ENCODE data around the gene EMX2.

The EMX2 gene

DNA sequence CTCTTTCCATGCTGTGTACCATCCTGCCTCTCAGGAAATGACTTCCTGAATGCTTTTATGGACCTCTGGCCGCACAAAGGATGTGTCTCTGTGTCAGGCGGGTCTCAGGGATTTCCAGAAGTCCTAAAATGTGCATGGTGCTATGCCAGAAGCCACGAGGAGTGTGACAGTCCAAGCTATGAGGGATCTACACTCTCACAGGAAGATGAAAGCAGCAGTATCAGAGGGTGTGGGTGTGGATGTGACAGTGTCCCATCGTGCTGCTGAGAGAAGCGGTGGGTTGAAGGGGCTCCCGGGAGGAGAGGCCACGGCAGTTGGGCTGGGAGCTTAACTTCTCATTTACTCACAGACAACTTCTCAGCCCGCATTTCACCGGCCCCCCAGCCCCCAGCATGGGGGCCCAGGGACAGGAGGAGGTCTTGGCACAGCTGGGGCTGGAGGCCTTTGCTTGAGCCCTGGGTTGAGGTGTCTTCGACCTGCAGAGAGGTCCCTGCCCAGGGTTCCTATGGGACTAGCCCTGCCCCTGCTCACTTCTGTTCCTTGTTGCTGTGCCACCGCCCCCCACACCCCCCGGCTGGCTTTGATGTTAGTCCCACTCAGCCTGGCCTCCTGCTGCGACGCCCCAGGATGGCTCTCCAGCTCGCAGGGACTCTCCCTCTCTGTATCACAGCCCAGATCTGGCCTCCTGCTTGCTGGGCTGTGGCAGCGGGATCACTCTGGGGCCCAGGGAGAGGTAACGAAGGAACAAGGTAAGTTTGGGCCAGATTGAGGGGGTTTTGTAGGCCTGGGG is 30.8 kb upstream of the EMX2 start:
- WGBS (ENCODE audit: insufficient coverage), result 67% methylated on average over 12 of the region's 17 CpGs
- POLR2A ChIA-PET, result interaction anchor here (0.6 kb wide), 1 partner anchor 593 kb away, joined by 3 read pairs; no protein-coding TSS in a partner anchor
- CTCF ChIA-PET, result no interaction called here

DNA sequence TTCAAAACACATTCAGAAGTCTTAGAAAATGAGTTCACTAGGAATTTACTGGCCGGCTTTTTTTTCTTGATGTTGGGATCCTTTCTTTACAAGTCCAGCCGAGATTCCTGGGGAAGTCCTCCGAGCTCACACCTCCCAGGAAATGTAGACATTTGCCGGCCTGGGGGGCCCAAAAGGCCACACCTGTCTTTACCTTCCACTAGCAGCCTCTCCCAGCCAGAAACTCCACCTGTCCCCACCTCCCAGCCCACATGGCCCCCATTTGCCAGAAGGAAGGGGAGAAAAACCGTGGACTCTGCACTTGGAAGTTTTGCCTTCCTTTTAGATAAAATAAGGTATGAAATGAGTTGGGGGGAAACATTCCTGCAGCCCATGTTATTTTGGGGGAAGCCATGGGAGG is 27.6 kb upstream of the EMX2 start:
- DNase-seq, result no peak
- whole genome bisulfite sequencing (ENCODE audit: insufficient coverage), result 89% methylated on average over 4 of the region's 5 CpGs
- H3K4me1 ChIP-seq (ENCODE audit: control extremely low read depth in 1 of 4, control insufficient read depth in 4 of 4, insufficient read depth in 4 of 4, low read length in 3 of 4), result no peaks in the 10 kb centered on the region
- H3K36me3 ChIP-seq (ENCODE audit: control insufficient read depth in 4 of 4, insufficient read depth in 4 of 4, low read length in 3 of 4), result no peaks in the 10 kb centered on the region
- peaks cover 0 to 1% (median 0%) of the 10 kb centered on the region in 5 experiments for H3K9me3 ChIP-seq (ENCODE audit: control extremely low read depth in 1 of 5, control insufficient read depth in 4 of 5, insufficient read depth in 2 of 5, low read depth in 1 of 5, low read length in 4 of 5)
- H3K27ac ChIP-seq (ENCODE audit: insufficient read depth in 1 of 2, low read depth in 1 of 2, low read length in 2 of 2, poor library complexity in 1 of 2, severe bottlenecking in 2 of 2), result no peak overlapping the region
- peaks cover 12 to 51% (median 18%) of the 10 kb centered on the region in 5 experiments for H3K27me3 ChIP-seq (replicated peaks in 2 of 5; ENCODE audit: control insufficient read depth in 4 of 5, insufficient read depth in 5 of 5, low read length in 4 of 5)
- POLR2A ChIA-PET, result no interaction called here
- CTCF ChIA-PET, result no interaction called here
- H3K4me3 ChIP-seq (ENCODE audit: control insufficient read depth in 1 of 7, extremely low read depth in 1 of 7, insufficient read depth in 4 of 7, low read depth in 2 of 7, low read length in 6 of 7), result no peak overlapping the region

More for the DNA sequence above, 30.8 kb upstream of the EMX2 start:
- DNase-seq, result no peak
- peaks cover 0 to 2% (median 0%) of the 10 kb centered on the region in 5 experiments for H3K9me3 ChIP-seq (ENCODE audit: control extremely low read depth in 1 of 5, control insufficient read depth in 4 of 5, insufficient read depth in 2 of 5, low read depth in 1 of 5, low read length in 4 of 5)
- no peaks in the 10 kb centered on the region for H3K36me3 ChIP-seq (ENCODE audit: control insufficient read depth in 4 of 4, insufficient read depth in 4 of 4, low read length in 3 of 4)
- peaks cover 4 to 38% (median 9%) of the 10 kb centered on the region in 5 experiments for H3K27me3 ChIP-seq (replicated peaks in 2 of 5; ENCODE audit: control insufficient read depth in 4 of 5, insufficient read depth in 5 of 5, low read length in 4 of 5)
- no peak overlapping the region for H3K4me3 ChIP-seq (ENCODE audit: control insufficient read depth in 1 of 7, extremely low read depth in 1 of 7, insufficient read depth in 4 of 7, low read depth in 2 of 7, low read length in 6 of 7)
- no peaks in the 10 kb centered on the region for H3K4me1 ChIP-seq (ENCODE audit: control extremely low read depth in 1 of 4, control insufficient read depth in 4 of 4, insufficient read depth in 4 of 4, low read length in 3 of 4)
- no peak overlapping the region for H3K27ac ChIP-seq (ENCODE audit: insufficient read depth in 1 of 2, low read depth in 1 of 2, low read length in 2 of 2, poor library complexity in 1 of 2, severe bottlenecking in 2 of 2)

DNA sequence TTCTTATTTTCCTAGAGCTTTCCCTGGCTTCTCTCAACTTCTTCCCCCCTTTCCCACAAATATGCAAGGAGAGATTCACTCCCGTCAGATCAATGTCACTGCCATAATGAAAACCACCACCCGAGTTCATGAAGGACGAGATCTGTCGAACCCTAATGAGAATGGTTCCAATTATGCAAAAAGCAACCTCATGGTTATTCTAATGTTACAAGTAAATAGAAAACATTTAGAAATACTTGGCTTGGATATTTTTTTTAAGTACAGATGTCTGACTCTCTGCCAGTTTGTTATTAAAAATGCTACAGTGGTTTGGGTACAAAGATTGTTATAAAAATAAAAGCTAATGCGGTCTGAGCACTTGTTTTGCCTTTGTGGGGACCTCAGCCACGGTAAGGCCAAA is 25.9 kb upstream of the EMX2 start:
- Histone ChIP-seq H3K27me3 (replicated peaks in 2 of 5; ENCODE audit: control insufficient read depth in 4 of 5, insufficient read depth in 5 of 5, low read length in 4 of 5) (peaks cover 11 to 59% (median 21%) of the 10 kb centered on the region in 5 experiments), H3K27ac (ENCODE audit: insufficient read depth in 1 of 2, low read depth in 1 of 2, low read length in 2 of 2, poor library complexity in 1 of 2, severe bottlenecking in 2 of 2) (no peak overlapping the region), H3K4me1 (ENCODE audit: control extremely low read depth in 1 of 4, control insufficient read depth in 4 of 4, insufficient read depth in 4 of 4, low read length in 3 of 4) (no peaks in the 10 kb centered on the region), H3K36me3 (ENCODE audit: control insufficient read depth in 4 of 4, insufficient read depth in 4 of 4, low read length in 3 of 4) (no peaks in the 10 kb centered on the region), H3K4me3 (ENCODE audit: control insufficient read depth in 1 of 7, extremely low read depth in 1 of 7, insufficient read depth in 4 of 7, low read depth in 2 of 7, low read length in 6 of 7) (no peak overlapping the region), H3K9me3 (ENCODE audit: control extremely low read depth in 1 of 5, control insufficient read depth in 4 of 5, insufficient read depth in 2 of 5, low read depth in 1 of 5, low read length in 4 of 5) (peaks cover 0 to 1% (median 0%) of the 10 kb centered on the region in 5 experiments)
- ChIA-PET CTCF (interaction anchor here (0.7 kb wide), 1 partner anchor 93 kb away, joined by 6 read pairs; no protein-coding TSS in a partner anchor), POLR2A (no interaction called here)
- no peak for DNase-seq
- WGBS (ENCODE audit: insufficient coverage), result 100% methylated on average over 1 of the region's 6 CpGs

DNA sequence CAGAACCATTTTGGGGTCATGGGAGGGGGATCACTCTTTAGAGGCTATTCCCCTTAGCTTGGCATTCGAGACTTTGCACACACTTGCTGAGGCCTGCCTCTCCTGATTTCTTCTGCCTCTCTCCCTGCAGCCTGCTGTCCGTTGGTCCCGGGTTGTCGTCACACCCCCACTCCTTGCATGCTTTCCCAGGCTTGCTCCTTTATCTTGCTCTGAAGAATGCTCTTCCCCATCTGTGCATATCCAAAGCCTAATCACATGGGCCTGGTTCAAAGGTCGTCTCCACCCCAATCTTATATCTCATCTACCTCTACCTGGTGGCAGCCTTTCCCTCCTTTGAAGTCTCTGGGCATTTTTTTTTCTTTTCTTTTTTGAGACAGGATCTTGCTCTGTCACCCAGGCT is 24.3 kb upstream of the EMX2 start:
- WGBS (ENCODE audit: insufficient coverage), result 70% methylated on average over 5 of the region's 5 CpGs
- Histone ChIP-seq H3K27ac (ENCODE audit: insufficient read depth in 1 of 2, low read depth in 1 of 2, low read length in 2 of 2, poor library complexity in 1 of 2, severe bottlenecking in 2 of 2) (no peak overlapping the region), H3K27me3 (replicated peaks in 2 of 5; ENCODE audit: control insufficient read depth in 4 of 5, insufficient read depth in 5 of 5, low read length in 4 of 5) (peaks cover 9 to 67% (median 24%) of the 10 kb centered on the region in 5 experiments), H3K4me3 (ENCODE audit: control insufficient read depth in 1 of 7, extremely low read depth in 1 of 7, insufficient read depth in 4 of 7, low read depth in 2 of 7, low read length in 6 of 7) (no peak overlapping the region), H3K4me1 (ENCODE audit: control extremely low read depth in 1 of 4, control insufficient read depth in 4 of 4, insufficient read depth in 4 of 4, low read length in 3 of 4) (no peaks in the 10 kb centered on the region), H3K9me3 (ENCODE audit: control extremely low read depth in 1 of 5, control insufficient read depth in 4 of 5, insufficient read depth in 2 of 5, low read depth in 1 of 5, low read length in 4 of 5) (peaks cover 0 to 1% (median 0%) of the 10 kb centered on the region in 5 experiments), H3K36me3 (ENCODE audit: control insufficient read depth in 4 of 4, insufficient read depth in 4 of 4, low read length in 3 of 4) (no peaks in the 10 kb centered on the region)
- no peak for DNase-seq
- ChIA-PET POLR2A (no interaction called here), CTCF (no interaction called here)

DNA sequence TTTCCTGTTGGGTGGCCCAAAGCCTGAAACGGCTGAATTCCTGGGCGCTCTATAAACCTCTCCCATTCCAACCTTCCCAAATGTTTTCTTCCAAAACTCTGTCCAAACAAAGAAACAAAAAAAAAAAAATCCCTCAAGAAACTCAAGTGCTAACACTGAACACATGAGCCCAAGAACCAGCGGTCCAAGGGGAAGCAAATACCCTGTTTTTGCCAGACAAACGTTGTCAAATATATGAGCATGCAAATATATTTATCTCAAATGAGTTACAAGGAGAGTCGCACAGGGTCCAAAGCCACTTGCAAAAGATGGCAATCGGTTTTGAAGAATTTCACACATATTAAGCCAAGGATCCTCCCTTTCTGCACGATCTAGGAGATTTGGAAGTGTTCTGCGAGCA is 23.3 kb upstream of the EMX2 start:
- POLR2A ChIA-PET, result no interaction called here
- no peak for DNase-seq
- 86% methylated on average over 6 of the region's 8 CpGs for WGBS (ENCODE audit: insufficient coverage)
- H3K27ac ChIP-seq (ENCODE audit: insufficient read depth in 1 of 2, low read depth in 1 of 2, low read length in 2 of 2, poor library complexity in 1 of 2, severe bottlenecking in 2 of 2), result no peak overlapping the region
- CTCF ChIA-PET, result no interaction called here
- no peaks in the 10 kb centered on the region for H3K36me3 ChIP-seq (ENCODE audit: control insufficient read depth in 4 of 4, insufficient read depth in 4 of 4, low read length in 3 of 4)
- no peaks in the 10 kb centered on the region for H3K4me1 ChIP-seq (ENCODE audit: control extremely low read depth in 1 of 4, control insufficient read depth in 4 of 4, insufficient read depth in 4 of 4, low read length in 3 of 4)
- H3K9me3 ChIP-seq (ENCODE audit: control extremely low read depth in 1 of 5, control insufficient read depth in 4 of 5, insufficient read depth in 2 of 5, low read depth in 1 of 5, low read length in 4 of 5), result peaks cover 0 to 1% (median 0%) of the 10 kb centered on the region in 5 experiments
- H3K27me3 ChIP-seq (replicated peaks in 2 of 5; ENCODE audit: control insufficient read depth in 4 of 5, insufficient read depth in 5 of 5, low read length in 4 of 5), result peaks cover 14 to 69% (median 26%) of the 10 kb centered on the region in 5 experiments
- H3K4me3 ChIP-seq (ENCODE audit: control insufficient read depth in 1 of 7, extremely low read depth in 1 of 7, insufficient read depth in 4 of 7, low read depth in 2 of 7, low read length in 6 of 7), result no peak overlapping the region

DNA sequence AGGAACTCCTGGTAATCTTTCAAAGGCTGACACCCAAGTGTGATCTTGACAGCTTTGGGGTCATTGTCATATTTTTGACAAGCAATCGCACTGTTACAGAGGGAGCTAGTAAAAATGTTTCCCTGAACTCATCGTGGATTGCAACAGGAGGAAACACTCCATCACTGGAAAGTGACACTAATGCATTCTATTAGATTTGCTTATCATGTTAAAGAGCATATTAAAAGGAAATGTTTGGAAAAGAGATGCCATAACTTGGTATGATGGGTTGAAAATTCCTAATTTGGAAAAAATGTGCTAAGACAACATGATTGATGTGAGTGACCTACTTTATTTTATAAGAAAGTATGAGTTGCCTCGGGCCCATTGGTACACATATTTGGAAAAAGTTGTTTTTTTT is 22.7 kb upstream of the EMX2 start:
- no peaks in the 10 kb centered on the region for H3K4me1 ChIP-seq (ENCODE audit: control extremely low read depth in 1 of 4, control insufficient read depth in 4 of 4, insufficient read depth in 4 of 4, low read length in 3 of 4)
- no peak overlapping the region for H3K27ac ChIP-seq (ENCODE audit: insufficient read depth in 1 of 2, low read depth in 1 of 2, low read length in 2 of 2, poor library complexity in 1 of 2, severe bottlenecking in 2 of 2)
- POLR2A ChIA-PET, result no interaction called here
- no peak overlapping the region for H3K4me3 ChIP-seq (ENCODE audit: control insufficient read depth in 1 of 7, extremely low read depth in 1 of 7, insufficient read depth in 4 of 7, low read depth in 2 of 7, low read length in 6 of 7)
- CTCF ChIA-PET, result interaction anchor here (1.2 kb wide), 1 partner anchor 15 kb away, joined by 3 read pairs; no protein-coding TSS in a partner anchor
- DNase-seq, result no peak
- peaks cover 0 to 1% (median 0%) of the 10 kb centered on the region in 5 experiments for H3K9me3 ChIP-seq (ENCODE audit: control extremely low read depth in 1 of 5, control insufficient read depth in 4 of 5, insufficient read depth in 2 of 5, low read depth in 1 of 5, low read length in 4 of 5)
- H3K36me3 ChIP-seq (ENCODE audit: control insufficient read depth in 4 of 4, insufficient read depth in 4 of 4, low read length in 3 of 4), result no peaks in the 10 kb centered on the region
- H3K27me3 ChIP-seq (replicated peaks in 2 of 5; ENCODE audit: control insufficient read depth in 4 of 5, insufficient read depth in 5 of 5, low read length in 4 of 5), result peaks cover 16 to 74% (median 28%) of the 10 kb centered on the region in 5 experiments
- 67% methylated on average over 1 of the region's 3 CpGs for WGBS (ENCODE audit: insufficient coverage)

DNA sequence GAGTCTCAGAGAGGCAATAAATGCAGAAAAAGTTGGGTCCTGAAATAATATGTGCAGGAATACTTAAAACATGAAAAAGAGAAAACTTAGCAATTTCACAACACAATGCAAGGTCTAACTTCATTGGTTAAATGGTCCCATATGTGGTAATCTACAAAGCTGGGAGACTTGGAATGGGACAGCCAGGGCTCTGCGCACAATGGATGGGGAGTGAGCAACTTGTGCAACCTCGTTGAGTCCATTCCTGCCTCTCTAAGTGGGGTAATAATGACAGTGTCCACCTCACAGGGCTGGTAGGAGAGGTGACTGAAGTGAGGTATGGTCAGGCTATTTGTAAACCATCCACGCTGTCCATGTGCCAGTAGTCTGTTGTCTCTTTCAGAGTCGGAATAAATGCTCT is 11.8 kb upstream of the EMX2 start:
- H3K27me3 ChIP-seq (replicated peaks in 2 of 5; ENCODE audit: control insufficient read depth in 4 of 5, insufficient read depth in 5 of 5, low read length in 4 of 5), result peaks cover 16 to 97% (median 55%) of the 10 kb centered on the region in 5 experiments
- CTCF ChIA-PET, result no interaction called here
- POLR2A ChIA-PET, result no interaction called here

More for the DNA sequence above, 11.8 kb upstream of the EMX2 start:
- H3K9me3 ChIP-seq (ENCODE audit: control extremely low read depth in 1 of 5, control insufficient read depth in 4 of 5, insufficient read depth in 2 of 5, low read depth in 1 of 5, low read length in 4 of 5), result no peaks in the 10 kb centered on the region
- no peak overlapping the region for H3K4me3 ChIP-seq (ENCODE audit: control insufficient read depth in 1 of 7, extremely low read depth in 1 of 7, insufficient read depth in 4 of 7, low read depth in 2 of 7, low read length in 6 of 7)
- 28% methylated on average over 4 of the region's 4 CpGs for WGBS (ENCODE audit: insufficient coverage)
- no peaks in the 10 kb centered on the region for H3K36me3 ChIP-seq (ENCODE audit: control insufficient read depth in 4 of 4, insufficient read depth in 4 of 4, low read length in 3 of 4)
- DNase-seq, result no peak
- peaks cover 0 to 20% (median 12%) of the 10 kb centered on the region in 4 experiments for H3K4me1 ChIP-seq (ENCODE audit: control extremely low read depth in 1 of 4, control insufficient read depth in 4 of 4, insufficient read depth in 4 of 4, low read length in 3 of 4)
- H3K27ac ChIP-seq (ENCODE audit: insufficient read depth in 1 of 2, low read depth in 1 of 2, low read length in 2 of 2, poor library complexity in 1 of 2, severe bottlenecking in 2 of 2), result no peak overlapping the region
